Measurements from ENCODE around the gene SRMS. TPM values are rescaled to one million over a fixed set of nuclear protein-coding genes. Genes with fewer than 3 reads are reported as not detected.
"Not testable (repeated sequence)": the region's sequence is repeated elsewhere in the genome, so short reads cannot be mapped to it uniquely, and the experiment has no call there.

SRMS gene
- total and polyA plus RNA-seq, 7 donors = 0.19 to 2.4 TPM; not detected in 5

- H3K27me3 ChIP-seq = peaks cover 0 to 5% (median 0%) of the 10 kb centered on the region in 3 donors
- TF ChIP-seq POLR2A (IDR thresholded peaks at IDR 0.05) (no peak), POLR2AphosphoS5 (IDR thresholded peaks at IDR 0.05) (no peak), CTCF (IDR thresholded peaks at IDR 0.05) (no peak), EP300 (IDR thresholded peaks at IDR 0.05) (no peak)
- no peaks in the 10 kb centered on the region for H3K9me3 ChIP-seq
- intact Hi-C loops (cut with DNase I) = no loop called here
- DNase-seq = no peak
- peaks cover 22 to 72% (median 48%) of the 10 kb centered on the region in 4 donors for H3K36me3 ChIP-seq
- H3K27ac ChIP-seq = no peak overlapping the region
- 89 to 94% methylated on average over 36 of the region's 36 CpGs for WGBS, 2 donors
- no peak overlapping the region for H3K4me3 ChIP-seq
- no peaks in the 10 kb centered on the region for H3K4me1 ChIP-seq
These were observed 14.3 kb upstream of the SRMS start for GRCh38 chr20:63561624-63562396.

- no peaks in the 10 kb centered on the region for H3K4me1 ChIP-seq
- H3K4me3 ChIP-seq = no peak overlapping the region
- peaks cover 0 to 5% (median 0%) of the 10 kb centered on the region in 3 donors for H3K27me3 ChIP-seq
- intact Hi-C loops (cut with DNase I) = no loop called here
- no peak overlapping the region for H3K27ac ChIP-seq
- peaks cover 22 to 72% (median 48%) of the 10 kb centered on the region in 4 donors for H3K36me3 ChIP-seq
- WGBS, 2 donors = 94 to 95% methylated on average over 26 of the region's 26 CpGs
- no peak for DNase-seq
- H3K9me3 ChIP-seq = no peaks in the 10 kb centered on the region
- TF ChIP-seq POLR2AphosphoS5 (IDR thresholded peaks at IDR 0.05) (no peak), CTCF (IDR thresholded peaks at IDR 0.05) (no peak), EP300 (IDR thresholded peaks at IDR 0.05) (no peak), POLR2A (IDR thresholded peaks at IDR 0.05) (no peak)
These were observed 13.5 kb upstream of the SRMS start for GRCh38 chr20:63560856-63561609.

GRCh38 chr20:63560333-63560805 is 12.8 kb upstream of the SRMS start:
- TF ChIP-seq POLR2AphosphoS5 (IDR thresholded peaks at IDR 0.05) = no peak
- no peak for TF ChIP-seq CTCF (IDR thresholded peaks at IDR 0.05)
- TF ChIP-seq POLR2A (IDR thresholded peaks at IDR 0.05) = no peak
- no peak for TF ChIP-seq EP300 (IDR thresholded peaks at IDR 0.05)
- intact Hi-C loops (cut with DNase I) = no loop called here
- Histone ChIP-seq H3K36me3 (peaks cover 22 to 70% (median 48%) of the 10 kb centered on the region in 4 donors), H3K4me1 (no peaks in the 10 kb centered on the region), H3K4me3 (no peak overlapping the region), H3K9me3 (no peaks in the 10 kb centered on the region), H3K27ac (no peak overlapping the region), H3K27me3 (peaks cover 0 to 5% (median 0%) of the 10 kb centered on the region in 3 donors)
- no peak for DNase-seq
- WGBS, 2 donors = 94 to 97% methylated on average over 16 of the region's 16 CpGs

- intact Hi-C loops (cut with DNase I); H3K4me3 ChIP-seq; DNase-seq; H3K27me3 ChIP-seq; H3K4me1 ChIP-seq; H3K27ac ChIP-seq; H3K9me3 ChIP-seq: not testable (repeated sequence)
- H3K36me3 ChIP-seq = peaks cover 22 to 63% (median 48%) of the 10 kb centered on the region in 4 donors
- WGBS, 2 donors = 92 to 96% methylated on average over 30 to 31 of the region's 31 CpGs
These were observed 12.2 kb upstream of the SRMS start for GRCh38 chr20:63559485-63560332.
